Cerebellar cortex (tissue), 1 donor: Measurements from ENCODE around the gene RPRM.
"Not testable (repeated sequence)": the region's sequence is repeated elsewhere in the genome, so short reads cannot be mapped to it uniquely, and the experiment has no call there.

Experiments
- DNase-seq: peaks from one replicate; pipeline ENCODE4 v3.0.0-alpha.2; 2015; ENCODE audit warnings: low spot score

RPRM gene

DNA sequence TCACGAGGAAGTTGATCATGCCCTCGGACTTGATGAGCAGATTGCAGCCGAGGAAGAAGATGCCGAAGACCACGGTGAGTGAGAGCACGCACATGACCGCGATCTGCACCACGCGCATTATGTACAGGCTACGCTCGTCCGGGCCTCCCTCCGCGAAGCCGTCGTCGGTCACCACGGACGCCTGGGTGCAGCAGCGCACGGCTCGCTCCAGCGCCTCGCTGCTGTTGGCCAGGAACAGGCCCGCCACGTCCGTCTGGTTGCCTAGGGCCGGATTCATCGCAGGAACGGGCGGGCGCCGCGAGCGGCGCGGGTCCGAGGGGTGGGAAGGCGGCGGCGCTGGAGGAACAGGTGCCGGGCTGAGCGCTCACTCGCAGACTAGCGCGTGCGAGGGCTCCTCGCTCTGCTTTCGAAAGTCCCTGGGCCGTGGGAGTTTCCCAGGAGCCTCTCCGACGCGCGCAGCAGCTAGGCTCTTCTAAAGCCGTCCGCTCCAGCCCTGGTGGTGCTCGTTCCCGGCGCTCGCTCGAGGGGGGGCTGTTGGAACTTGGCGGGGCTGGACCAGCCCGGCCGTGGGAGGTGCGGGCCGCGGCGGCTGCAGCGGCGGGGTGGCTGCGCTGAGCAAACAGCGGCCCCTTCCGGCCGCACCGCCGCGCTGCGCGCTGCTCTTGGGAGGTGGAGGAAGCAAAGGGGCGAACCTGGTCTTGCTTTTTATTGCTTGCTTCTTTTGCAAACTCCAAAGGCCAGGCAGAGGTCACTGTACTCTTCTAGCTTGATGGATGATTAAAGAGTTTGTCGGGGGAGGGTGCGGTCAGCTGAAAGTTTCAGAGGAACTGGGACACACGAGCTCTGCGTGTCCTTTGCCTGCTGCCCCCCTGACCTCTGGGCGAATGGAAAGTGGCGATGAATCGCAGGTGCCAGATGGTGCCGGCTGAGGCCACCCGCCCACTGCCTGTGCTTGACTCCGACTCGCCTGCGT lies at the start of gene RPRM:
RPRM (minus strand) TSS at position 474 of the 973 bp plus-strand sequence; CDS start at position 277, 197 bp downstream.
- DNase-seq = peak; percentile 67

DNA sequence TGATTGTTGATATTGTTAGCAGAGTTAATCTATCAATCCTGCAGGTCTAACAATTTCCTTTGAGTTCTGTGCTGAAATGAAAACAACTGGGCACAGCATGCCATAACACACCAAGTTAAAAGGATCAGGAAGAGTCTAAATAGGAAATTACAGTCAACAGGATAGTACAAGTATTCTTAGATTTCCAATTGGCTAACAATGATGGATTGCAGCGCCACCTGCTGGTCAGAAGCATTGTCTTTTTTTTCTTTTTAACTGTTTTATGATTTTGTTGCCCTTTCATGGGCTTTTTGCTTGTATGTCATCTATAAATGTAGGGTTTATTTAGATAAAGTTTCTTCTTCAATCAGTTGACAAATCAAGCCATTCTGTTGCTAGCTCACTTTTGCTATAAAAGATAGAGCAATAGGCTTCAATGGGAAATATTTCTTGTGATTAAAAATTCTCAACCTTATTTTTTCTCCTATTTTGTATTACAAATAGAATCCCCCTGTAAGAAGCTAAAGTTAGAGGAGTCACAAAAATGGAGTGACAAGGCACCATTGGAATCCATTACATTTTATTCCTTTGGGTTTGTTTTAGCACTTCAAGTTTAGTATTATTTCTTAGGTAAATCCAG lies 40.8 kb upstream of the RPRM start:
- peak; percentile 59 for DNase-seq

DNA sequence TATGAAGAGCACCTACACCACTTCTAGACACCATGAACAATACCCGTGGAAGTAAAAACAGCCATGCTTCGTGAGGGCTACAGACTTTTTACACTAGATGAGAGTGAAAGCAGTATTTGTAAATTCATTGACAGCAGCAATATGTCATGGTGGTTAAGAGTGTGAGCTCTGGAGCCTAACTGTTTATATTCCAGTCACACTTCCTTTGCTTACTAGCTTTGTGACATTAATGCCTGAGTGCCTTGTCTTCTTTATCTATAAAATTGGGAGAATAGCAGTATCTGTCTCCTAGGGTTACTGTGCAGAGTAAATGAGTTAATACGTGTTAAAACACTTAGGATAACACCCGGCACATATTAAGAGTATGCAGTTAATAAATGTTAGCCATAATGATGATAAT lies 33.8 kb upstream of the RPRM start:
- DNase-seq = no peak

DNA sequence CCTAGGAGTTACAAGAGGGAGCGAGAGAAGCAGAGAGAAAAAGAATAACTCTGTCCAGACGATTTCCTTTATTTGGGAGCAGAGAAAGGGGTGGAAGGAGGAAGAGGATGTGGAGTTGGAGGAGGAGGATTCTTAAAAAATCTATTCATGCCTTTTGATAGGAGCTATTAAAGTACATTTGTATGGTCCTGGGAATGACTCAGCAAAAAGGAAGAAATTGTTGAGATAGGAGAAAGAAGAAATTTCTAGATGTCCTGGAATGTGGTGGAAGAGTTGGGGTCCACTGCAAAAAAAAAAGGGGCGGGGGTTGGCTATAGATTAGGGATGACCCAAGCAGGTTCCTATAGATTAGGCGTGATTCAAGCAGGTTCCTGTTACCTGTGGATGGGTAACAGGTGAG lies 32.4 kb upstream of the RPRM start:
- DNase-seq = no peak

DNA sequence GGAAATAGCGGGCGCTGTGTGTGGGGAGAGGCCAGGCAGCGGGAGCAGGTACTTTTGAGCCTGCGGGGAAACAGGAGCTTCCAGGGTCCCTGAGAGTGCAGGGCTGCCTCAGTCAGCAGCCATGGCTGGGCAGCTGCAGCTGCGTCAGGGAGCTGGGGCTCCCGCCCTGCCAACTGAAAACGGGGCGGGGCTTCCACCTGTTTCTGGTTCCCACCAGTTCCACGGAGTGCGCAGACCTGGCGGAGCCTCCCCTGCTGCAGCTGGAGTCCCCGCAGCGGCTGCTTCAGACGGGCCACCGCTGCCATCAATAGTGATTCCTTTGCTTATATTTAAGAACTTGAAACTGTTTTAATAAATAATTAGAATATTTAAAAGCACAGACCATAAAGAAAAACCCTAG lies 30.6 kb upstream of the RPRM start:
- DNase-seq = no peak

DNA sequence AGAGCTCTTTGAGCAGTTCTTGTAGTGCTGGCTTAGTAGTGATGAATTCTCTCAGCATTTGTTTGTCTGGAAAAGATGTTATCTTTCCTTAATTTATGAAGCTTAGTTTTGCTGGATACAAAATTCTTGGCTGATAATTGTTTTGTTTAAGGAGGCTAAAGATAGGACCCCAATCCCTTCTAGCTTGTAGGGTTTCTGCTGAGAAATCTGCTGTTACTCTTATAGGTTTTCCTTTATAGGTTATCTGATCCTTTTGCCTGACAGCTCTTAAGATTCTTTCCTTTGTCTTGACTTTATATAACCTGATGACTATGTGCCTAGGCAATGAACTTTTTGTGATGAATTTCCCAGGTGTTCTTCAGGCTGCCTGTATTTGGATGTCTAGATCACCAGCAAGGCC lies 27.9 kb upstream of the RPRM start:
- DNase-seq = not testable (repeated sequence)

DNA sequence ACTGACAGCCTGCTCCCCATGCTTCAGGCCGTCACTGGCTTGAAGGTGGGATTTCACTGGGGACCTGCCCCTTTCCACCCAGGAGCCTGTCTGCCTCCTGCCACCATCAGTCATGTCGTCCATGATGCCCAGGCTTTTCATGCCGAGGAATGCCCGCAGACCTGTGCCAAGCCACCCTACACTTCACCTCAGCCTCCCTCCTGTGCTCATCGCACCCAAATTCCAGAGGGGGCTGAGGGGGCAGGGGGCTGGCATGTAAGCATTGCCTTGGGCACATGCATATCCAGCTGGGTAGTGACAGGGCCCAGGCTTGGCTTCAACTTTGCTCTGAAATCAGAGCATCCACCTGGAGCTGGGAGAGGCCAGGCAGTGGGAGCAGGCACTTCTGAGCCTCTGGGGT lies 20.9 kb upstream of the RPRM start:
- DNase-seq = no peak

DNA sequence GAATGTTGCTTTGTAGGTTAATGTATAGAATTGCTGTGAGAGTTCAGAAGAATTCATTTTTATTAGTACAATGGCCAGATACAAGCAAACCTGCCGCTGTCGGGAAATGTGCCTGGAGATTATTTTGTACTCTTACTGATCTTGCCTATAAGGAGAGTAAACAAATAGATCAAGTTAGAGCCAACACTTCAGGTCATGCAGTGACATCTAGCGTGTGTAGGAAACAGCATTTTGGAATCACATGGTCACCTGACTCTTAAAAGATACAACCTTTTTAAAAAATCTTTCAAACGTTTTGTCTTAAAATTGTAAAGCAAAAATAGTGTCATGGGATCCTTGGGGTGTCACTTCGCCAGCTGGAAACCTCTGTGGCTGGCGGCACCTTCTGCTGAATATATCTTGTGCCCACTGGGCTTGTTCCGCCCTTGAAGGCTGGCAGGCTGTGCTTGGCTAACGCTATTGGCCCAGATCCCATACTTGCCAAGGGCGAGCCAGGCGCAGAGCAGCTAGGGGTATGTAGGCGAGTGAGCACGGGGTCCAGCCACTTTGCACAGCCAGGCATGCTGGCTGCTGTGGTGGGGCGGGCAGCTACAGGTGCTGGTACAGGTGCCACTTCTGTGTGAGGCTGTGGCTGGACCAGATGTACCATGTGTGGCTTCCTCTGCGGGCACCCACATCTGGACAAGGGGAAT lies 19.5 kb upstream of the RPRM start:
- DNase-seq = no peak

DNA sequence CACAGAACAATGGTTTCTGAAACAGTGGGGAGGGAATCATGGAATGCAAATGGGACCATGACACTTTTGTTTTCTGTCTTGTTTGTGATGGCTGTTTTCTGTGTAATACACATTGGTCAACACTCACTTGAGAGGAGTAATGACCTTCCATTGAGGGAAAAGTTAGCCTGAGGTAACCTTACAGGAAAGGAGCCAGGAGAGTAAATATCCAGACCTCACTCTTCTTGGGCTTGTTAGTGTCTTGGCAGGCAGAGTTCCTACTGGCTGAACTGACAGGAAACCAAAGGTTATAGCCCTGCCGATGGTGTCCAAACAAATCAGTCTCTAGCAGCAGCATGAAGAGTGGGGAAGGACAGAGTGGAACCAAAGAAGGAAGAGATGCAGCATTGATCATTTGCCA lies 17.2 kb upstream of the RPRM start:
- DNase-seq = peak; percentile 8

DNA sequence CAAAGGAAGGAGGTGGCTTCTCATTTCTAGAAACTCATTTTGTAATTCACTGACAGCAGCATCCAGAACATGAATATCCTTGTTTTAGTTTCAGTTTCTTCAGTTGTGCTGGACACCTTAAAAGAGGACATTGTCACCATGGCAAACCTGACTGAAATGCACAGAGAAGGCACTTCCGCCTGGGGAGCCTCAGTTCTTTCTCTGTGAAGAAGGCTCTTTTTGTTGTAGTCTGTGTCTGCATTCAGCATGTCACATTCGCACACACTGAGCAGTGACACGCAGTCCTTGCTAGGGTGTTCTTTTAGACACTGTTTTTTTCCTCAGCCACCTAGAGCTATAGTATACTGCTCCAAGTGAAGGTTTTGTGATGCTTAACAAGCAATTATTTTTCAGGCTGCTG lies 9.5 kb upstream of the RPRM start:
- no peak for DNase-seq

DNA sequence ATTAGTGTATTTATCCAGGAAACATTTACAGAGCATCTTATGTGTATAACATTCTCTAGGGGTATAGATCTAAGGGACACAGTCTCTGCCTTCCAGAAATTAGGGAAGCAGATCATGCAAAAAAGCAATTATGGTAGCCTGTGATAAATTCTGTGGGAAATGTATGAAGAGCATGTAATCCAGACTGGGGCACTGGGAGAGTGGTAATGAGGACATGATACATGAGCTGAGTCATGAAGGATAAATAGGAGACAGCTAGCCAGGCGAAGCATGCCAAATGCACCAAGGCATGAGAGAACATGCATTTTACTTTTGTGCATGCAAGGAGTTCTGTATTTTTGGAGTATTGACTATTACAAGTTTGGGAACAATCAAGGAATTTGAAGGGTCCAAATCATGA lies 8.9 kb upstream of the RPRM start:
- DNase-seq = no peak

DNA sequence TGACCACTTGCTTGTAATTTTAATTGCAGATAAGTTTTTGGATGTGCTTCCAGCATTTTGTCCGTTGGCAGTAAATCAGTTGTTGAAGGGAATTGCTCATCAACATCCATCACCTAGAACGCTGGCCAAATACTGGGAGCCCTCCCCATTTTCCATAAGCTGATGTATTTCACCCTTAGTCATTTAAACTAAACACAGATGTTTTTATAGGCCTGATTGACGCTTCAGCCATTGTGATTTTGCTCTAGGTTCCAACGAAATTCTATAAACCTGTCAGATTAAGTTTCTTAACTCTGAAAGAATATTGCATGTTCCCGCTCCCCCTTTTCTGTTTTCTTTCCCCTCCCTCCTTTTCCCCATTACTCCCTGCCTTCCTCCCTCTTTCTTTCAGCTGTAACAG lies 1.0 kb upstream of the RPRM start:
- DNase-seq = no peak

DNA sequence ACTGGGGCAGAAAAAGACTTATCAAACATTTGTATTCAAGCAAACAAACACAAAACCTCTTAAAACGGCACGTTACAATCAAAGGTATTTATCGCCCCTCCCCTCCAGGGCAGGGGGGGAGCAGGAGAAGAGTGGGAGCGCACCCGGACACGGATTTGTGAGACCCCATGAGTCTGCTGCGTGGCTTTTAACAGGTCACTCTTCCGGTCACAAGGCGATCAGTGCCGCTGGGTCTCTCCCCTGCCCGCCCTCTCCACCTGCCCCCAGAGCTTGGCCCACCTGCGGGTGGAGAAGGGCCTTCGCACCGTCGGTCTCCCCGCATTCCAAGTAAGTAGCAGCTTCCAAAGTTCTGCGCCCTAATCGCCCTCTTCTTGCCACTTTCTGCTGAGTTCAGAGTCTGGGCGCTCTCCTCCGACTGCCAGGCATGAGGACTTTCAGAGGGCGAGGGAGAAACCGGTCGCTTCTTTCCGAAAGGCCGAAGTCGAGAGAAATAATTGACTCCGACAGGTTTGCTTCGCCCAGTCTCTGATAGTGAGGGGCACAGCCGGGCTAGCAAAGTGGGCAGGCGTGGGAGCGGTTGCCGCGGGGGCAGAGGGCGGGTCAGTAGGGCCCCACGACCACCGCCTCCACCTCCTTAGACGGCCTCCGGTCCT lies 800 bp downstream of the RPRM start:
- DNase-seq = peak; percentile 45

DNA sequence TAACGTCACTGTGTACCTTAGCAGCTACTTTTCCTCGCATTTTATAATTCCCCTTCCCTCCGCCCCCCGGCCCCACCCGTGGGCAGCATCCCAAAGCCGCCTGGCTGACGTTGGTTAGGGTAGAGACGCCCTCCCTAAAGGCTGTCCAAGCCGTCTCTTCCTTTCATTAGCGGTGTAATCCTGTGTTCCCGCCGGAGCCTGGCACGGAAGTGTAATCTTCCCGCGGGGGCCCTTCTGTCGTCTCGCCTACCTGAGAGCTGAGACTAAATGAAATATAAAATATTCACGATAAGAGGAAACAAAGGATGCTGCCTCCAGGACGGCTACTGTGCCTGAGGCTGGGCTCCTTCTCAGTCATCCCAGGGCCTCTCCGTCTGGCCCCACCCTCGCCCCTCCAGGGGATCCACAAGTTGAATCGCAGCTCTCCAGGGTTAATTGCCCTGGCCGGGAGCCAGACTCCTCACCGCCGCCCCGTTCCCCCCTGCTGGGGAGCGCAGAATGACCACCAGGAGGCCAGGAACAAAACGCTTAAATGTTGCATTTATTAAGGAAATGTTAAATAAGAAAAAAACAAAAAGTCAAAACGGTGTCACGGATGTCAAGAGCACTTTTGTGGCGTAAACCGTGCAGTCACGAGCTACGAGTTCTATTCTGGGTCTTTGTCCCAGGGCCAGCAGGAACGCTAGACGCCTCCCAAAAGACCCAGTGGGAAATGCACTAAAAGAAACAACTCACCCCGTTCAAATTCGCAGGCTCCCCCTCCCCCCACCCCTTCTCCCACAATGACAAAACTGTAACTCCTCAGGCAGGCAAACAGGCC lies 1.5 kb downstream of the RPRM start:
- peak; percentile 47 for DNase-seq

DNA sequence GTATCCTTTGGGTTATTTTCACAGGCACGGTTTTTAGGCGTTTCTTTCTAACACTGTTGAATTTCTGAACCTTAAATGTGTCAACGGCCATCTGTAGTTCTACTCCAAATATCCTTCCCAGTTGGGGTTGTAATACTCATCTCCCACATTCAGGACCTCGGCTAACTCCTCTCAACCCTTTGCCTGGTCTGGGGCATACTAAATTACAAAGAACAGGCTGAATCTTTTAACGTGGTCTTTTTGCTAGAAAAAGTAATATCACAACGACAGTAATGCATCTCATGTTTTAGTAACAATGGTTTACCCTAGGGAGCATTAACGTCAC lies 2.1 kb downstream of the RPRM start:
- DNase-seq = no peak

DNA sequence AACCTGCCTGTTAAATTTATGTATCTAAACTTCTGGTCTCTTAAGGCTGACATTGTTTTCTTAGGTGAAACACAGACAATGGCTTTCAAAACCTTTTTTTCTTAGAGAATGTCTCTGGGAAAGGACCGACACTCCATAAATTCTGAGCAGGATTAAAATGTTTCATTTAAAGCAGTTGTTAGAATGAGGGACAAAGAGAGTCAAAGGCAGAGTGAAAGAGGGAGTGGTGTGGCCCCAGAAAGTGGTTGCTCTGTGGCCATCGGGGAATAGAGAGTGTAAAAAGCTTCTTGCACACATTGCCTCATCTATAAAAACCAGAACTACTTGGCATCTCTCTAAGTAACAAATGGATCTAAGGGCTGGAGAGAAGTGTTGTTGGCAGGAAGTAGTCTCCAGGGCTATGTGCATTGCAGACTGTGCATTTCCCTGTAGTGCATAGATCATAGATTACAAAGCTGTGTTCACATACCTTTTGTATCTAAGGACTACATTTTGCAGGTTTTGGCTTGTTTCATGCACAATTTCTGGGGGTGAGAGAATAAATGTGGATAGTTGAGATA lies 3.6 kb downstream of the RPRM start:
- no peak for DNase-seq

DNA sequence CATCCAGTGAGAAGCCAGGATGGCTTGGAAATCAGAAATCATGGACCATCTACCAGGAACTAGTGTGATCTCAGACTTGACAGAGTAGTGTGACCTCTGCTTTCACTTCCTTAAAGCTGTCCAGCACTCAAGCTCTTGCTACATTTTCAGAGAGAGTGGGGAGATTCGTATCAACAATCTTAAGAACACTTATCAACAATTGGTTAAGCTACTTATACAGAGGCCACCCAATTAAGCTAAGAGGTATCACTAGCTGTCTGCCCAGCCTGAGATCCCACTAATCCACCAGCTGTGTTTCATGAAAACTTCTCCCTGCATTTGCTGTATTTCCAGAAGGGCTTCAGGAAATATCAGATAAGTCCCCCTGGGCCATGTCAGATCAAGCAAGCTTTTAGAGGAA lies 4.2 kb downstream of the RPRM start:
- no peak for DNase-seq

DNA sequence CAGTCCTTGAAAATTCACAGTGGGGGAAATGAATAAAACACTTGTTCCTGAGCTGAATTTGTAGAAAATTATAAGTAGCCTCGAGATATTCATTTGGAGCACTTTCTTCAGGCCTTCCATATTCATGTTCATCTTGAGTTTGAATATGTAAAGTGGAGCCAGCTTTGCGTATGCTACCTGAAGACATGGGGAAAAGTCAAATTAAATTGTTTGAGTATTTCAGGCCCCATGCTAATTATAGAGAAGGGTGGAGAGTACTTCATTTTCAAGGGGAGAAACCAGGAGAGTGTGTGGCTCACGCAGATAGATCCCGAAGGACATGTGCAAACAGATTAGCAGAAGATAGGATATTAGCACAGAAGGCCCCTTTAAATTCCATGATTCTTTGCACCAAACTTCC lies 7.7 kb downstream of the RPRM start:
- DNase-seq = no peak

DNA sequence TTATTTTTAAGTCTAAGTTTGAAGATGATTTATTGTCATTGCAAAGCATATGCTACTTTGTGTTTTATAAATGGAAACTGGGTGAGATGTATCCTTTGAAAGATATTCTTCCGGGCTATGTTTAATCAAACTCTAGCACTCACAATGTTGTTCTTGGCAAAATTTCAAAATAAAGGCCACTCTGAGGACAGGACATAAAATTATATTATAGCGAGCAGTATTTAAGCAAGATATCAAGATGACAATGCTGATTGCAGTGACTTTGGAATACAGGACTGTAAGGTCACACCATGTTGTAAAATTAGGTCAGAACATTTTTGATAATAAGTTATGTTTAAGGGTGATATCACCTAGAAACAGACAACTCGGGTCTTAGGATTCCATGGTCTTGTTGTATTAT lies 14.2 kb downstream of the RPRM start:
- no peak for DNase-seq

DNA sequence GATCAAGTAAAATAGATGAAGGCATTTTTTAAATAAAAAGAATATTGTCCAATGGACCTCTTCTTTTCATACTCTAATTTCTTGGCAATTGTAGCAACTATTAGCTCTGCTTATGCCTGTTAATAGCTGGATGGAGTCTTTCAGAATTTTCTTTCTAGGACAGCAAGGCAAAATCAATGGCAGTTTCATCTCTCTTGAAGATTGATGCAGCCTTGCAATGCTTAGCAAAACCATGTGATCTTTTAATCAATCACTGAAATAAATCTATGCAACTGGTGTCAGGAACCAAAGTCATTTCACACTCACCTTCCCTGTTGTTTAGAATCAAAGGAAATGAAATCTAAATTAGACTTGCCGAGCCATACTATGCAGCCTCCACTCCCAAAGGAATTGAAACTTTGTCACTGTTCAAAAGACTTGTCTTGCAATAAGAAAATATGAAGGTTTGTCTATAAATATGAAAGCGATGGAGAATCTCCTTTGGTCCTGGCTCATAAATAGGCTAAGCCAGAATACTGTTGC lies 16.2 kb downstream of the RPRM start:
- no peak for DNase-seq

DNA sequence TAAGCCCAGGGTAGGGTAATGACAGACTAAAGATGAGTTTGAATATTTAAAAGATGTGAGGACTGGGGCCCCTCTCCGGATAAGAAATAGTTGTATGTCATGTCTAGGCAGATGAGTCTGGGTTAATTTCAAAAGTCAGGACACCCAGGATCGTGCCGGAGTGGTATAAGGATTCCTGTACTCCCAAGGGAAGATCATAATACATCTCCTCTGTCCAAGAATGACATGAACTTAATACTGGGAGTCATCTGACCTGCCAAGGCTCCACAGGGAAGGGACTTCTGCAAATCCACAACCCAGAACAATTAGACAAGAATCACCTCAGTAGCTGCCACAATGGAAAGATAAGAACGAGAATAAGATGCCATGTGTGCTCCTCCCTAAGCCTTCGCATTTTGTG lies 17.1 kb downstream of the RPRM start:
- no peak for DNase-seq
